GM23338 (cell line): Measurements from ENCODE around the gene EVC.

ENCODE experiments used
- CTCF ChIP-seq, 2 experiments: fragments of 200-600 bp in 1 of 2; sonication (generic) in 1 of 2; conservative IDR thresholded peaks; 2 replicates each; pipeline versions ENCODE4 v1.5.1 to v1.6.1; 2016 to 2017; ENCODE audit warnings: antibody characterized with exemption in 2 of 2, low read depth in 2 of 2, mild to moderate bottlenecking in 2 of 2, moderate library complexity in 1 of 2
- POLR2AphosphoS5 ChIP-seq: IDR thresholded peaks from 2 replicates; pipeline ENCODE4 v1.6.1; 2016; ENCODE audit warnings: antibody characterized with exemption, low read depth
- REST ChIP-seq: IDR thresholded peaks from one replicate; pipeline ENCODE4 v1.6.1; 2018; ENCODE audit warnings: antibody characterized with exemption; ENCODE audit not compliant: unreplicated experiment

DNA sequence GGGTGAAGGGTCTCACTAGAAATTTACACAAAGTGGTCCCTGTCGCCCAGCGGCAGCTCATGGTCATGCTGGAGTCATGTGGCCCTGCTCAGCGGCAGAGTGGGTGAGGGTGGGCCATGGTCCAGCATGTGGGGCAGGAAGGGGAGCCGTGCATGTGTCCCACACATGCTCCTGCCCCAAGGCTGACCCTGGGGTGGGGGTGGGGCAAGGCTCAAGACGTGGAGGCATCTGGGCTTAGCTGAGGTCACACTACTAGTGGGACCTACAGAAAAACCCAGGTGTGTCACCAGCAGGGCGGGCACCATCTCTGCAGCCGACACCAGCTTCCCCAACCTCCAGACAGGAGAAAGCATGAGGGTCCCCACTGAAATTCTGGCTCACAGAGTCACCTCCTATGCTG, 42.4 kb downstream of the EVC start:
- no peak for TF ChIP-seq CTCF (conservative IDR thresholded peaks at IDR 0.05; ENCODE audit: low read depth in 2 of 2)
- no peak for TF ChIP-seq POLR2AphosphoS5
- TF ChIP-seq REST: no peak
